HL-60/S4 (cell line): ENCODE data around the gene SPECC1L.
"Not testable (repeated sequence)": the region's sequence is repeated elsewhere in the genome, so short reads cannot be mapped to it uniquely, and the experiment has no call there.

ENCODE experiments used
- in situ Hi-C: fragments of 300-500 bp; cut with MboI; formaldehyde crosslinking; loops from 2 replicates; pipeline ENCODE4 v1.14.3; 2022; ENCODE audit warnings: low sequenced_read_pairs

Gene SPECC1L, protein sequence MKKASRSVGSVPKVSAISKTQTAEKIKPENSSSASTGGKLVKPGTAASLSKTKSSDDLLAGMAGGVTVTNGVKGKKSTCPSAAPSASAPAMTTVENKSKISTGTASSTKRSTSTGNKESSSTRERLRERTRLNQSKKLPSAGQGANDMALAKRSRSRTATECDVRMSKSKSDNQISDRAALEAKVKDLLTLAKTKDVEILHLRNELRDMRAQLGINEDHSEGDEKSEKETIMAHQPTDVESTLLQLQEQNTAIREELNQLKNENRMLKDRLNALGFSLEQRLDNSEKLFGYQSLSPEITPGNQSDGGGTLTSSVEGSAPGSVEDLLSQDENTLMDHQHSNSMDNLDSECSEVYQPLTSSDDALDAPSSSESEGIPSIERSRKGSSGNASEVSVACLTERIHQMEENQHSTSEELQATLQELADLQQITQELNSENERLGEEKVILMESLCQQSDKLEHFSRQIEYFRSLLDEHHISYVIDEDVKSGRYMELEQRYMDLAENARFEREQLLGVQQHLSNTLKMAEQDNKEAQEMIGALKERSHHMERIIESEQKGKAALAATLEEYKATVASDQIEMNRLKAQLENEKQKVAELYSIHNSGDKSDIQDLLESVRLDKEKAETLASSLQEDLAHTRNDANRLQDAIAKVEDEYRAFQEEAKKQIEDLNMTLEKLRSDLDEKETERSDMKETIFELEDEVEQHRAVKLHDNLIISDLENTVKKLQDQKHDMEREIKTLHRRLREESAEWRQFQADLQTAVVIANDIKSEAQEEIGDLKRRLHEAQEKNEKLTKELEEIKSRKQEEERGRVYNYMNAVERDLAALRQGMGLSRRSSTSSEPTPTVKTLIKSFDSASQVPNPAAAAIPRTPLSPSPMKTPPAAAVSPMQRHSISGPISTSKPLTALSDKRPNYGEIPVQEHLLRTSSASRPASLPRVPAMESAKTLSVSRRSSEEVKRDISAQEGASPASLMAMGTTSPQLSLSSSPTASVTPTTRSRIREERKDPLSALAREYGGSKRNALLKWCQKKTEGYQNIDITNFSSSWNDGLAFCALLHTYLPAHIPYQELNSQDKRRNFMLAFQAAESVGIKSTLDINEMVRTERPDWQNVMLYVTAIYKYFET

GRCh38 chr22:24270556-24271385 is at the start of gene SPECC1L:
TSS of gene SPECC1L (plus strand) at chr22:24270831. CDS start at chr22:24302232, 31,401 bp downstream.
- in situ Hi-C loops: no loop called here

- in situ Hi-C loops: loop anchor here (25.0 kb wide), 1 partner anchor 663 kb away; no protein-coding TSS in a partner anchor
Observed at GRCh38 chr22:24224468-24224867, 46.2 kb upstream of the SPECC1L start.

GRCh38 chr22:24225044-24225601 is 45.5 kb upstream of the SPECC1L start:
- in situ Hi-C loops: no loop called here

DNA sequence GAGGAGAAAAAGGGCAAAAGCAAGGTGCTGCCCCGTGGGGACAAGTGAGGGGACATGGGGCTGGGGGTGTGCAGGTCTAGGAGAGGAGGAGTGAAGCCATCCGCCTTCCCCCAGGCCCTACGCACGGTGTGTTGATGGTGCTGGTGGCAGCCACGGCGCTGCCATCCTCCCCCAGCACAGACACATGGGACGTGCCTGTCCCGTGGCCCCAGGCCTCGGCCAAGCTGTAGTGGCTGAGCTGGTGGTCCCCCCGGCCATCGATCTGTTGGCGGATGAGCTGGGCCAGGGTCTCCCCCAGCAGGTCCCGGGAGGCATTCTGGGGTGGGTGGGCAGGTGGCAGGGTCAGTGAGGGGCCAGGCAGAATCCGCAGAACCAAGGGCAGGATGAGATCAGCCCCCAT is 44.7 kb upstream of the SPECC1L start:
- in situ Hi-C loops: no loop called here

GRCh38 chr22:24230911-24231656 is 39.5 kb upstream of the SPECC1L start:
- in situ Hi-C loops: no loop called here

DNA sequence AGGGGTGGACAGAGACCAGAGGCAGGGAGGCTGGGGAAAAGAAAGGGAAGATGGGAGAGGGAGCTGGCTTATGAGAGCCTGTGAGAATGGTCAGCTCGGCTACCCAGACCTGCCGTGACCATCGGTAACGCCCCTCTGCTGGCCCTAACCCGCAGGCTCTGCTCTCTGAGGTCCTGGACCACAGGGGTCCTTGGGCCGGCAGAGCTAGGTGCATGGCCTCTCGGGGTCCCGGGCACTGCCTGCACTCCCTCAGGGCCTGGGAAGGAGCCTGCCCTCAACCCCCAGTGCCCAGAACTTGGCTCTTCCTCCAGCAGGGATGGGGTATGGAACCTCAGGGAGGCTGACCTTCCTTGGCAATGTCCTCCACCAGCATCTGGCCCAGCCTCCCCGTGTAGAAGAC is 38.9 kb upstream of the SPECC1L start:
- in situ Hi-C loops: no loop called here

DNA sequence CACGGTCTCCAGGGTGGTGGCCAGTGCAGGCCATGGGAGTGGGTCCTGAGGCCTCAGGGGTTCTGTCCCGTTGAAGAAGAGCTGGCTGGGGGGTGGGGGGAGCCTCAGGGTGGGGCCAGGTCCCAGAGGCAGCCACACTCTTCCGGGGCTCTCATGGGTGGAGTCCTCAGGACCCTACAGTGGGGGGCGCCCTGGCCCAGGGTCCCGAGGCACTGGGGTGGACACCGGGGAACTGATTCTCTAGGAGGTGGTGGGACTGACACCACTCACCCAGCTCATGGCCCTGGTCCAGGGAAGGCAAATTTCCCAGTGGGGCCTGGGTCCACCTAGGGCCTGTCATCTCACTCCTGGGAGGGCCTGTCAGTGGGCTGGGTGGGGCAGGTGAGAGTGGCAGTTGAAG is 38.5 kb upstream of the SPECC1L start:
- in situ Hi-C loops: no loop called here

DNA sequence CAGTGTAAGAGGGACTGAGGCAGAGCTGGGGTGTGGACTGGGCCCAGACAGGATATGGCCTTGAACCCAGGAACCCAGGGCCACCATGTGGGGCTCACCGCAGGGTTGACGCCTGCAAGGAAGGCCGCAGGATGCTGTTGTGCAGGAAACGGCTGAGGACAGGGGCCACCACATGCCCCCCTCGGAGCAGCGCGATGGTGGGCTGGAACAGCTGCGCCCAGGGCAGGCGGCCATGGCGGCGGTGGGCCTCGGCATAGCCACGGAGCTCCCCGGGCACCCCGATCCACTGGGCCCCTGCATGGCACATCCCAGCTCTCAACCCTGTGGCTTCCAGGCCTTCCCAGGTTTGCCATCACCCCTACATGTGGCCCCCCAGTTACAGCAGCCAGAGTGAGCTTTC is 37.9 kb upstream of the SPECC1L start:
- in situ Hi-C loops: no loop called here

DNA sequence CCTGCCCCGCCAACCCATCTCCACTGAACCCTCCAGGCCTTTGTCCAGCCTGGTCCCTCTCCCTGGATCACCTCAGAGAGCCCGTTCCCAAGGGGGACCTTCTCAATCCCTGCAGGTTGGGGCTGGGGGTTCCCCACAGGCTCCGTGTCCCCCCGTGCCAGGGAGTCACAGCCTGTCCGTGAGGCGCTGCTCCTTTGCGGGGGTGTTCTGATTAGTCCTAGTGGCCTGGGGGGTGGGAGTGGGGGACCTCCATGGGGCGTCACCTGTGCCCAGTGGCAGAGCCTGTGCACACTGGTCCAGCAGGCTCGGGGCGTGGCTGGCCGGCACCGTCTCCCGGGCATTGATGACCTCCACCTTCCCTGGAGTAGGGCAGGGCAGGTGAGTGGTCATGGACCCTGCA is 37.4 kb upstream of the SPECC1L start:
- in situ Hi-C loops: no loop called here

DNA sequence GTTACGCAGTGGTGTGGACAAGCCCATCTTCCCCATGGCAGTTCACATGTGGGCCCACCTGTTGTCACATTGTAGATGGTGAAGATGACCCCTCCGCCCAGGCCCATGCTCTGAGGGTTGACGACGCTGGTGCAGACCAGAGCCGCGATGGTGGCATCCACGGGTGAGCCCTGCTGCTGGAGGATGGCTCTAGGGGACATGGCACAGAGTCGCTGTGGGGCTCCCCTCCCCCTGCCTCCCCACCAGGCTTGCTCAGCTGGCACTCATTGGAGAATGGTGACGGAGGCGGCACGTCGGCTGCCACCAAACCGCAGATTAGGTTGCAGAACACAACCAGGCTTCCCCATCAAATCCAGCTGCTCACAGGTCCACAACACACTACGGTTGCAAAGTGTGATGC is 36.8 kb upstream of the SPECC1L start:
- in situ Hi-C loops: no loop called here

DNA sequence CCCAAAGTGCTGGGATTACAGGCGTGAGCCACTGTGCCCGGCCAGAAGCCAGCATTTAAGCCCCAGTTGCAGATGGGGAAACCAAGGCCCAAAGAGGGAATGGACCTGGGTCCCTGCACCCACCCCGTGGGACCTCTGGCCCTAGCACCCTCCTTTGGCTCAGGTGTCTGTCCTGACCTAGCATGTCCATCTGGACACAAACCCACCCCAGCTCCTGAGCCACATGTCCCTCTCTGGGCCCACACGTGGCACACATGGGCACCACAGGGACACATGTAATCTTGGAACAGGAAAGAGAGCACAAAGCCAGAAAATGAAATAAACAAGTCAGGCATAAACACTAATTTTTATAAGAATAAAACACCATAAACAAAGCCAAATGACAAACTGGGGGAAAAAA is 35.3 kb upstream of the SPECC1L start:
- in situ Hi-C loops: no loop called here

GRCh38 chr22:24236656-24237055 is 34.0 kb upstream of the SPECC1L start:
- in situ Hi-C loops: no loop called here

DNA sequence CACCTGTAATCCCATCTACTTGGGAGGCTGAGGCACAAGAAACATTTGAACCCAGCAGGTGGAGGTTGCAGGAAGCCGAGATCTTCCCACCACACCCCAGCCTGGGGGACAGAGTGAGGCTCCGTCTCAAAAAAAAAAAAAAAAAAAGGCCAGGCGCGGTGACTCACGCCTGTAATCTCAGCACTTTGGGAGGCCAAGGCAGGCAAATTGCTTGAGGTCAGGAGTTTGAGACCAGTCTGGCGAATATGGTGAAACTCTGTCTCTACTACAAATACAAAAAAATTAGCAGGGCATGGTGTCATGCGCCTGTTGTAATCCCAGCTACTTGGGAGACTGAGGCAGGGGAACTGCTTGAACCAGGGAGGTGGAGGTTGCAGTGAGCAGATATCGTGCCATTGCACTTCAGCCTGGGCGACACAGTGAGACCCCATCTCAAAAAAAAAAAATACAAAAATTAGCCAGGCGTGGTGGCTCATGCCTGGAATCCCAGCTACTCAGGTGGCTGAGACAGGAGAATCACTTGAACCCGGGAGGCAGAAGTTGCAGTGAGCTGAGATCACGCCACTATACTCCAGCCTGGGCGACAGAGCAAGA is 32.4 kb upstream of the SPECC1L start:
- in situ Hi-C loops: not testable (repeated sequence)

GRCh38 chr22:24240381-24240780 is 30.2 kb upstream of the SPECC1L start:
- in situ Hi-C loops: no loop called here

- in situ Hi-C loops: not testable (repeated sequence)
Observed at GRCh38 chr22:24240985-24241692, 29.5 kb upstream of the SPECC1L start.

- in situ Hi-C loops: not testable (repeated sequence)
Observed at GRCh38 chr22:24243417-24243816, 27.2 kb upstream of the SPECC1L start.

GRCh38 chr22:24244144-24244787 is 26.4 kb upstream of the SPECC1L start:
- in situ Hi-C loops: no loop called here

DNA sequence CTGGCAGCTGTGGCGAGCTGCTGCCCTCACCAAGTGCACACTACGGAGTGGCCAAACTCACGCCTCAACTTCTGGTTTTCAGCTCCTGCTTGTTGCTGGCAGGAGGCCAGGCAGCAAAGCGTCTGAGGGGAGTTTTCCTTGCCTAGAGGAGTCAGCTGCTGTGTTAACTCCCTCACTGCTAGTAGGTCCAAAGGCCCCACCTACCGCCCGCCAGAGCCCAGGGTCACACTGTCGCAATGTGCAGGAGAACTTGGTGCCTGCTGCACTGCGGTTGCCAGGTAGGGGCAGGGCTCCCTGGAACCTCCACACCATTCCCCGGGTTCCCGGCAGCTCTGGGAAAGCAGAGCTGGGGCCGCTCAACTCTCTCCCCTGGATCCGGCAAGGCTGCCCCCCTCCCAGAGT is 25.6 kb upstream of the SPECC1L start, which contains the start of gene GGT5:
GGT5 (minus strand) TSS at position 53 of the 402 bp plus-strand sequence. CDS start 357 bp downstream, outside the sequence.
- in situ Hi-C loops: not testable (repeated sequence)
